GM18868 (cell line): Measurements from ENCODE around the gene ACTRT2.

Source experiments
- ATAC-seq: cut with Tn5 transposase; IDR thresholded peaks from one replicate; pipeline ENCODE4 v1.9.1; 2021; ENCODE audit warnings: mild to moderate bottlenecking, moderate library complexity; ENCODE audit not compliant: unreplicated experiment

Gene ACTRT2

DNA sequence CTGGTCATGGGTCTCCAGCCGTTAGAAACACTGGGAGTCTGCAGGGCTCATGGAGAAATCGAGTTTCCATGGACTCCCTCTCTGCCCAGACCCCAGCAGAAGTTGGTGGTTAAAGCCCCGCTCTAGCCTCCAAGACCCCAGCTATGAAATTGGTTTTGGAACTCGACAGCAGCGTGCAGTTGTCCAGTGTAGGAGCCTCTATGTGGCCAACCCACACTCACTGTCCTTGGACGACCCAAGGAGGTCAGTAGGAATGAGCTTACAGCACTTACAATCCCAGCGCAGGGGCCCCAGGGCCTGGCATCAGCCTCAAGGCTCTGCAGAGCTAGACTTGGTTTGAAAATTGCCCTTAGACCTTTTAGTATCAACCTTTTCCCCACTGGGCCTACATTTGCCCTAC is 44.5 kb downstream of the ACTRT2 start:
- no peak for ATAC-seq

DNA sequence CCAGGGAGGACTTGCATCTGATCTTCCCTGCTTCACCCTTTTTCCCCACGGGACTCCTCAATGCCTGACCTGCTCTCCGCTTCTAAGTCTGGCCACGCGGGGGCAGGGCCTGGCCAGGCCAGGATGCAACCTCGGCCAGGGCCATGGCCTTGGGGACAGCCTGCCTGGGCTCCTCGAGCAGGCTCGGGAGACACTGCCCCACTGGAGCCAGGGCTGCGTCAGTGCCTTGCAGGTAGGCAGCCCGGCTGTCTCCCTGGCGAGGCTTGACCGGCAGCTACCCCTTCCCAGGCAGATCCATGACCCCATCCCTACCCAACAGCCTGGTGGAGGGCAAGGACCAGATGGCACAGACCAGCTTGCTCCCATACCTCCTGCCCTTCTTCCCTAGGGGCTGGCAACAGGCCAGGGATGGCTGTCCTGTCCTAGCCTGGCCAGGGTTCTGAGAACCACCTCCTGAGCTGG is 45.0 kb downstream of the ACTRT2 start:
- no peak for ATAC-seq

DNA sequence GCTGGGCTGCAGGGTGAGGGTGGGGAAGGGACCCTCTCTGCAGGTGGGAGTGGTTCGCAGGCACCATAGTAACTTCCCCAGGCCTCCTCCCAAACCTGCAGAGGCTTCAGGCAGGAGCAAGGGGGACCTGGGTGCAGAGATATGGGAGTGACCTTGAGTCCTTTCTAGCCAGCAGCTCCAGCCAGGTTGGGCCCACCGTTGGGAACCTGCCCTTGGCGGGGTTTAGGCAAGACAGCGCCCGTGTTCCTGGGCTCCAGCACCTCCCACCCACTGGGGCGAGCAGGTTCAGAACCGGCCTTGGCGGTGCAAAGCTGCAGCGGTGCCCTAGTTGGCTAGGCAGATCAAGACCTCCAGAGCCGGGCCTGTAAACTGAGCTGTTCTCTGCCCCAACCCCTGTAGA is 45.6 kb downstream of the ACTRT2 start:
- ATAC-seq = no peak

DNA sequence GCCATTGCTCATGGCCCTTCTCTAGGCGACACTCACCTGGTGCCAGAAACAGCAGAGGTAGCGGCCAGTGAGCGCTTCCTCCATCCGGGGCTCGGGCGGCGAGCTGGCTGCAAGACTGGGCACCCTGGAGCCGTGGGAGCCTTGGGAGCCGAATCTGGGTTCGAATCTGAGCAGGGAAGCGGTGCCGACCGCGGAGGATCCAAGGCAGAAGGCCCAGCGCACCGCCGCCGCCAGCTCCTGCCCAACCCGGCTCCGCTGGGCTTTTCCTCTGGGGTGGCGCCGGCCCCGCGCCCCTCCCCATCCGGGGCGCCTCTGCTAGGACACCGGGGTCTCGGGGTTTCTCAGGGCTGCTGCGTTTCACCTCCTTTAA is 46.0 kb downstream of the ACTRT2 start:
- no peak for ATAC-seq

DNA sequence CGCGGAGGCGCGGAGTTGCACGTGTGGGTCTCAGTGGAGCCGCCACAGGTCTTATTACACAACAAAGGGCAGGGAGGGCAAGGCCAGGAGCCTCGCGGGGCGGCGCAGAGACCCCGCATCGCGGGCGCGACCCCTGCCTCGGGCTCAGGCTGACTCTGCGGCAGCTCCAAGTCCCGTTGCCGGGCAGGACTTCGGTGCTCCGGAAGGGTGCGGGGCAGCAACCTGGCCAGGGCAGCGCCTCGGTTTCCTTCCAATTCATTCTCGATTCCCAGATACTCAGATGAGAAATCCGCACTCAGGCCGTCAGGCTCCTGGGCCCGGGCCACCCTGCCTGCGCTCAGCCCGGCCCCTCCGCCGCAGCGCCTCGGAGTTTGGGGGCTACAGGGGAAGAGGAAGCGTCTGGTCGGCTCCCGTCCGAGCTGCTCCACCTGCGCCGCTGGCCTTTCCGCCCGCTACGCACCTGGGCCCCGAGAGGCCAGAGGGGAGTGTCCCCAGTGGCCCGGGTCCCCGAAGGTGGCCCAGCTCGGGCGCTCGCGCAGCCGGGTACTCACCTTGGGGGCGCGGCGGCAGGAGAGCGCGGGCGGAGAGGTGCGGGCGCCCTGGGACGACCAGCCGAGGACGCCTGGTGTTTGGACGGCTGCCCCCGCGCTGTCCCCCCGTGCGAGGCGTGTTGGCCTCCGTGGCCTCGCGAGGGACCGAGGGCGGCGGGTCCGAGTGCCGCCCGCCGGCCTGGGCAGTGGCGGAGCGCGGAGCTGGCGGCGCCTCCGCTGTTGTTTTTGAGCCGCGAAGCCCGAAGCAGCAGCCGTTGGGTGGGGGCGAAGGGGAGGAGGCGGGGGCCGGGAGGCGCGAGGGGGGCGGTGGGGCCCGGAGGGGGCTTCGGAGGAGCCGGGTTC is 46.6 kb downstream of the ACTRT2 start:
- no peak for ATAC-seq

DNA sequence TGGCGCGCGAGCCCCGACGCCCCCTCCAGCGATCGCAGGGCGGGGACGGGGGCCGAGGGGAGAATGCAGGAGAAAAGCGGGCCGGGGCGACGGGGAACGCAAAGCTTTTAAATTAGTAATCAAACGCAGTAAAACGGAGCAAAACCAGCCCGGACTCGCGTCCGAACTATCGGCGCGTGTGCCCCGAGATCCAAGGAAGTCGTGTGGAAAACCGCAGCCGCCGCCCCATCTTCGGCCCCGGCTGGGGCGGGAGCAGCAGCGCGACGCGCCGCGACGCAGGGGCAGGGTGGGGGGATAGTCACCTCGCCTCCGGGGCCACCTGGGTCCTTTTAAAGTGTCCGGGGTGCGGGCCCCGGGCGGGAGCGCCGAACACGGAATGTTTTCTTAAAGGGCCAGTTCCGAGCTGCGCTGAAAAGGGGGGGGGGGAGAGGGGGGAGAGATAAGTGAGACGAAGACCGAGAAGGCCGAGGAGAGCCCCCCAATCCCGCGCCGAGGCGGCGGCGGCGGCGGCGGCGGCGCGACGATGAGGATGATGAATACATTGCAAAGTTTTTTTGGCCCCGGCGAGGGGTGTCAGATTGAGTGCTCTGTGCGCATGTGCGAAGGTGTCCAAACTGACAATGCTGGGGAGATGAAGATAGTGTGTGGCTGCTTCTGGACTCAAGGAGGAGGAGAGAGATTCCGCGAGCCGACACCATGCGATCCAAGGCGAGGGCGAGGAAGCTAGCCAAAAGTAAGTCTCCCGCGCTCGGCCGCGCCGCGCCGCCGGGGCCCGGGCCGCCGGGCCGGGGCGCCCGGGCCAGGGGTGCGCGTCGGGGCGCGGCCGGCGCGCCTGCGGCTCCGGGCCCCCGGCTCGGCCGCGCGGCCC is 47.5 kb downstream of the ACTRT2 start, which contains the start of gene PRDM16:
Gene PRDM16, plus strand, starts transcription at position 640 of the 868 bp plus-strand sequence. Its CDS starts 57 bp downstream, at position 697.
- ATAC-seq = no peak

DNA sequence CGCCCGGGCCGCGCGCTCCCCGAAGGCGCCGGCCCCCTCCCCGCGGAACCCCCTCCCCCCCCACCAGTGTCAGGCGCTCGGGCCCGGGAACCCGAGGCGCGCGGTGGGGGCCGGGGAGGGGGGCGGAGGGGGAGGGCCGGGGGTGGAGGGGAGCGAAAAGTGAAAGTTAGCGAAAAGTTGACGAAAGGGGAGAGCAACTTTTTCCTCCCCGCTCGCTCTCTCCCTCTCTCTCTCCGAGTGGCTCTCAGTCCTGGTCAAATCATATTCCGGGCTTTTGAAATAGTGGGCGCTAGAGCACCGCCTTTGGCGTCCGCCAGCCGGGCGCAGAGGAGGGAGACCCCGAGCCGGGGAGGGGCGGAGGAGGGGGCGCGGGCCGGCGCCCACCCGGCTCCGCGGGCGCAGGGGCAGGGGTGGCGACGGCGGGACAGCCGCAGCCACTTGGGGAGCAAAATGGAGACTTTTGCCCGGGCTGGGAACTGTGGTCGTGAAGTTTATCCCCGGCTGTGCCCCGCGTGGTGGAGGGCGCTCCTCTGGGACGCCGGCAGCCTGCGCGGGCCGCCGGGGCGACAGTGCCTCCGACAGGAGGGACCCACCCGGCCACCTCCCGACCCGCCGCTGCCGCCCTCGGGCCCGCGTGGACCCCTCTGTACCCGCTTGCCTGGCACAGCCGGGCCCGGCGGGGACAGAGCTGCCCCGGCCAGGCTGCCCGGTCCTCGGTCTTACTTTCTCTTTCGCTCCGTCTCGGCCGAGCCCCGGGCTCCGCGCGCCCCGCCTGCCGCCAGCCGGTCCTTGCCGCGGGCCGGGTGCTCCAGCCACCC is 48.4 kb downstream of the ACTRT2 start:
- ATAC-seq = no peak

DNA sequence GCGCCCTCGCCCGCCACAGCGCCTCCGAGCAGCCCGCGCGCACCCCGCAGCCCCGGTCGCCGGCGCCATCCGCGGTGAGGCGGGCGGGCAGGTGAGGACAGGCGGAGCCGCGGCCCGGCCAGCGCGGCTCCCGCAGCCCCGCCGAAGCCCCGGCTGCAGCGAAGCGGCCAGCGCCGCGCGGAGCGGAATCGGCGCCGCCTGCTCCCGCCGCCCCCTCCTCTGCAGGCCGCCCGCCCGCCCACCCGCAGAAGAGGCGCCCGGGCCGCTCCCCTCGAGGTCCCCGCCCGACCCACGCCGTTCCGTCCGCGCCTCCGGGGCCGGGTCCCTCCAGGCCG is 49.0 kb downstream of the ACTRT2 start:
- no peak for ATAC-seq

DNA sequence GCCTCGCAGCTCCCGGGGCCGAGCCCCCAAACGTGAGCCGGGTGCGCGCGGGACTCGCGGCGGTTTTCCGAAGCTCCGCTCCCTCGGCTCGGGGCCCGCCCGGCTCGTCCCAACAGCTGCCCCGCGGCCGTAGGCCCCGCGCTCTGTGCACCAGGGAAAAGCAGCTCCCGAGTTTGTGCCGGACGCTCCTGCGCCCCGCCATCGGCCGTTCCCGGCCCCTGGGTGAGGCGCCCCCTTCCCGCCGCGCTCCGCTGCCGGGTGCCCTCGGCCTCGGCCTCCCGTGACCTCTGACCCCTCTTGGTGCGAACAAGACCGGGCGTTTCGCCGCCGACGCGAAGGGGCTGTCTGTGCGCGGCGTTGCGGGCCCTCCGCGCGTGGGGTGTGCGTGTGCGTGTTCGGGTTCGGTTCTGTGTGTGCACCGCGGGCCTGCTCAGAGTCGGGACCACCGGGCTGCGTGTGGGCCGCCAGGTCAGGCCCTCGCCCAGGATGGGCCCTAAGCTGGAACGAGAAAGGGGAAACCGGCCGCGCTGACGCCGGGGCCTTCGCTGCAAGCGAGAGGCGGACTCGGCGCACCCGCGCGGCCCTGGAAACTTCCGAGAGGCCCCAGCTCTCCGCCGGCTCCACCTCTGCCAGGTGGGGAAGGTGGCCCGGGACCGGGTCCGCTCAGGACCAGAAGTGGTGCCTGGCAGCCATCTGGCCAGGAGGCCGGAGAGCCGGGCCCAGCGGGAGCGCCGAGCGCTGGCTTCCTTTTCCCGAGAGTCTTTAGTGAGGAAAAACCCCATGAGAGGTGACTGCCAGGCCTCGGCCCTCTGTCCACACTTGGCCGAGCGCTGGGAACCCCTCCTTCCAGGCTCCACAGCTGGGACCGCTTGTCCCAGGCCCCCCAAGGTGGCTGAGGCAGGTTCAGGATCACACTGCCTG is 49.6 kb downstream of the ACTRT2 start:
- no peak for ATAC-seq

DNA sequence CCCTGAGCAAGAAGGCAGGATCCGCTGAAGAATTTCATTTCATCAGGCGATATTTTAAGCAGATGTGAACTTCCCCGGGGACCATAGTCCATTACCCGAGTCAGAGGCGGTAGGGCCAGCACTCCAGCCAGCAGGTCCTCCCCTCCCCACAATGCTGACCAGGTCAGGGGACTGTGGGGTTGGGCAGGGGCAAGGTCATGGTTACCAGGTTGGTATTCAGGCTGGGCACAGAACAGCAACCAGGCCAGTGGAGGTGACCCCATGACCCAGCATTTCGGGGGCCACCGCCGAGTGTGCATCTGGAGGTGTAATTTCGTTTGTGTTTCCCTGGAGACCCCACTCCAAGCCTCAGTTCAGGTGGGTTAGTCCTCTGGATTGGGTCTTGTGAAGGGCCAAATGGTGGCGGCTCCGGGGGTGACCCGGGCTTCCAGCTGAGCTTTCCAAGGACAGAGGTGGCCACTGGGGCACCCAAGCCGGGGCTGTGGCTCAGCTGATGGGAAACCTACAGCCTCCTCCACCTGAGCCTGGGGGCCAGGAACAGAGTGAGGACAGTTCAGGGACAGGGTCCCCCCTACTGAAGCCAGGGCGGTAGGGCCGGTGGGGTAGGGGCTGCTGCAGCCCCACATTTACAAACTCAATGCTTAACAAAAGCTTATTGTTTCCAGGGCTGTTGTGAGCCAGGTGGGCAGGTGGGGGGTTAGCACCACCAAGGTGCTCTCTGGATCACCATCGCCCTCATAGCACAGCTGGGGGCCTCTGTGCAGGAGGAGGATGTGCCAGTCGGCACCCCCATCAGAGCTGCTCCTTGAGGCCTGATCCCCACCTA is 50.5 kb downstream of the ACTRT2 start:
- no peak for ATAC-seq
